ENCODE data around the gene GOLGA6A.

- TF ChIP-seq CTCF (conservative IDR thresholded peaks at IDR 0.05) (no peak), ZFX (IDR thresholded peaks at IDR 0.05) (no peak)
These were observed 22.1 kb downstream of the GOLGA6A start for GRCh38 chr15:74060251-74060650.

Data from C4-2B (cell line).